OCI-LY7 (cell line): Measurements from ENCODE around the gene DOCK4.

Source experiments
- CTCF ChIP-seq: fragments of 200-600 bp; sonication (generic); conservative IDR thresholded peaks from 2 replicates; pipeline ENCODE4 v1.5.1; 2014; ENCODE audit warnings: mild to moderate bottlenecking, antibody characterized with exemption, low read length, moderate library complexity, mixed read lengths
- EZH2phosphoT487 ChIP-seq: fragments of 200-600 bp; sonication (generic); IDR thresholded peaks from 2 replicates; pipeline ENCODE4 v1.6.1; 2018; ENCODE audit warnings: low read depth, borderline replicate concordance, mild to moderate bottlenecking, mixed run types, antibody characterized with exemption, low read length, moderate library complexity, mixed read lengths

- no peak for TF ChIP-seq CTCF
- no peak for TF ChIP-seq EZH2phosphoT487
Measured at GRCh38 chr7:112182749-112183148, 23.4 kb downstream of the DOCK4 start.
